ENCODE data around the gene AGL.
A peak's percentile ranks its signal among the peaks of the same experiment; 100 is the strongest.
"Not testable (repeated sequence)": the region's sequence is repeated elsewhere in the genome, so short reads cannot be mapped to it uniquely, and the experiment has no call there.

Gene AGL

DNA sequence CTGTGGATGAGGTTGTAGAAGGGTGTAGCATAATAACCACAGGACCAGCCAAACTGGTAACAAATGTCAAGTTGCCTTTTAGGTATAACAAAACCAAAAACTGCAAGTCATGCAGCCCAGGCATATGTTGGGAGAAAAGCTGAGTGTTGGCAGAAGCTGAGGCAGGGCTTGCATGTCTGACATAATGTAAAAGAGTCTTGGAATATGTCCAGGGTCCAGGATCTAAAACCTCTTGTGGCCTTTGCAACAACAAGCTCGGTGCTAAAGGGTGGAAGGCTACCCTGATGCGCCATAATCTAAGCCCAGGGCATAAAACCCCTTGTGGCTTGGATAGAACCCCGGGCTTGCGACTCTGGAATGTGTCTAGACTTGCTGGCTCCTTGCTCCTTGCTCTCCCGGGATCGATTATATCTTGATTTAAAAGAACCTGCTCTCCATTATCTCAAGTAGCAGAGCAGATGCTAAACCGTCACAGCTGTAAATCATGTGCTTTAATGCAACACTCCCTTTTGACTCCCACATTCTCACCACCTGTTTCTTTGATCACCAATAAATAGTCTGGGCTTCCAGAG, 93.1 kb downstream of the AGL start:
- DNase-seq (ENCODE audit: low spot score), result peak; percentile 36

DNA sequence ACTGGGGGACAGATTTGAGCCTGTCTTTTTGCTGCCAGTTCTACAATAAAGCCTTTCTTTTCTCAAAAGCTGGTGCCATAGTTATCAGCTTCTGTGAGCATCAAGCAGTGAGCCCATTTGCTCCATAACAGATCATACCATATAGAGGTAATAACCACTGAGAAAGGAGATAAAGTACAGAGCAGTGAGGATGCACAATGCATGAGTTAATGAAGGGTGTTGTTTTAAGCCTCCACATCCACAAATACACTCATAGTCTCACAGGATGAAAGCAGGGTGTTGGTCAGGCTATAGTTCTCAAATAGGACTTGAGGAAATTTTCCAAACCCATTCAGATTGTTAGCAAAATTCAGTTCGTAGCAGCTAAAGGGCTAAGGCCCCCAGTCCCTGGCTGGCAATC, 94.0 kb downstream of the AGL start:
- DNase-seq (ENCODE audit: low spot score), result no peak

DNA sequence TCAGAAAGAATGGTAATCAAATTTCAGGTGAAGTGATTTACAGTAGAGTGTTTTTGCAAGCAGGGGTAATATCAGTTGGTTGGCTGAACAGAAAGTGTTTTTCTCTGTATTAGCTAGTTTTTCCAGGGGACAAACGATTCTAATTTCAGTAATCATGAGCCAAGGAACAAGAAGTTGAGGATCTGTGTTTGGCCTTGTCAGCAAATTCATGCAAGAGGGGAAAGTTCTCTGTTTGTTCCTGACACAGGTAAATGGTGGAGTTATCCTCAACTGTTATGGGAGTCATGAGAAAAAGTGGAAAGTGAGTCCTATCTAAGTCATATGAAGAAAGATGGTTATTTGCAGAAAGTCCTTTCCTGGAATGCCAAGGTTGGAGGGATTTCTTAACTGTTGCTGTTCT, 95.0 kb downstream of the AGL start:
- DNase-seq (ENCODE audit: low spot score), result no peak

DNA sequence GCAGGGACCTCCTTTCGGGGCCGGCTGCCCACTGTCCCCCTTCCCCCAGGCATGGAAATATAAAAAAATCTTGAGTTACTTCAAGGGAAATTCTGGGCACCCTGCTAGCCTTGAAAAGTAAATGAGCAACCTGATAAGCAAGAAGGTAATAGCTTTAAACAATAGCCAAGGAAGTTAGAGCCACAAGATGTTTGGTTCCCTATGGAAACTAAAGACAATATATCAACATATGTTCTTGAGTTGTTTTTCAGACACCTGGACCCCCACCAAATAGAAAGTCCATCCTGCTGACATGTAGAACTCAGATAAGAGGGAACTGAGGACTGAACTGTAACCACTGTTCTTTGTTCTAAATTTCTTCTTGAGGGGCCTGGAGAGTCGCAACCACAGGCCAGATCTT, 100.3 kb downstream of the AGL start:
- DNase-seq (ENCODE audit: low spot score), result no peak

DNA sequence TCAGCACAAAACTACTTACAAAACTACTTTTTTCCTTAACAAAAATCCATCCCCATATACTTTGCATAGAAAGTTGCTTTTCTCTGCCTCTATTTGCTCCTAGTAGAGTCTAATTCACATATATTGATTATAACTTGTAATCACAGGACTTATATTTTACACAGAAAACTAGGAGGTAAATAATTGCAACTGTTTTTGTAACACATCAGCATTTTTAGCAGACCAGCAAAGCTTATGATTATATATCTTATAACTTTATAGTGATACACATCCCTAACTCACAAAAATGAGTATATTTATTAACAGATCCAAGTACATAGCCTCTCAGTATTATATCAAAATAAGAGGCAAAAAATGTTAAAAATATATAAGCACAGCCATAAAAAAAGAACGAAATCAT, 102.4 kb downstream of the AGL start:
- no peak for DNase-seq (ENCODE audit: low spot score)

DNA sequence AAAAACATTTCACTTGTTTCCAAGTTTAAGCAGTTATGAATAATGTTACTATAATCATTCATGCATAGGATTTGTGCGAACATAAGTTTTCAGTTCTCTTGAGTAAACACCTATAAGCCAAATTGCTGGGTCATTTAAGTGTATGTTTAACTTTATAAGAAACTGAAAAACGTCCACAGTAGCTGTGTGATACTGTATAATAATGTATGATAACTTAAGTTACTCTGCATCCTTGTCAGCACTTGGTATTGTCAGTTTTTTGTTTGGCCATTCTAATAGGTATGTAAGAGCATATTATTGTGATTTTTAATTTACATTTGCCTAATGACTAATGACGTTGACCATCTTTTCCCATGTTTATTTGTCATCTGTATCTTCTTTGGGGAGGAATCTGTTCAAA, 105.2 kb downstream of the AGL start:
- no peak for DNase-seq (ENCODE audit: low spot score)

DNA sequence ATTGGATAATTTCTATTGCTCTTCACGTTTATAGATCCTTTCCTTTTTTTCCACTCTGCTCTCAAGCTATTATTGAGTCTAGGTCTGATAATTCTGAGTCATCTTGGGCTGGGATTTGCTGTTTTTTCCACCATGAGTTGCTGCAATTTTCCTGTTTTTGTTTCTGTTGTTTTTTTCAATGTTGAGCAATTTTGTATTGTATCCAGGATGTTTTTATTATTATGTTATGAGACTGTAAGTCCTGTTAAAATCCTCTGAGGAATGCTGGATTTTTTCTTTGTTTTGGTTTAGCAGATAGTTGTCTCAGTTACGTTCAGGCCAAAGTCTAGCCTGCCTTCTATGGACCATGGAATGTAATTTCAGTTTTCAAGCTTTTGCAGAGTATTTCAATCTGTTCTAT, 106.6 kb downstream of the AGL start:
- peak; percentile 73 for DNase-seq (ENCODE audit: low spot score)

DNA sequence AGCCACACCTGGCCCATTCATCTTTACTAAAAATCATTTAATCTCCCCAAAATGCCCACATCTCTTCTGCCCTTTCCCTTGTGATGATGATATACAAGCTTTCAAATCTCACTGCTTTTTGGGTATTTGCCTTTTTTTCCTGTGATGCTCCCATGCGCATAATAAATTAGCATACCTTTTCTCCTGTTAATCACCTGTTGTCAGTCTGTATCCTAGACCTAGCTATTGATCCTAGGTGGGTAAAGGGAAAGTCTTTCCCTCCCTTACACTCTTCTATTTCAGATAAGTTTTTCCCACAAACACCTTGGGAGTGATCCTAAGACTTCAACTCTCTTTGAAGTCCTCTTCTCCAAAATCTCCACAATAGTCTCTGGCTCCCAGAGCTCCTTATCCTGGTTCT, 107.7 kb downstream of the AGL start:
- DNase-seq (ENCODE audit: low spot score), result no peak

DNA sequence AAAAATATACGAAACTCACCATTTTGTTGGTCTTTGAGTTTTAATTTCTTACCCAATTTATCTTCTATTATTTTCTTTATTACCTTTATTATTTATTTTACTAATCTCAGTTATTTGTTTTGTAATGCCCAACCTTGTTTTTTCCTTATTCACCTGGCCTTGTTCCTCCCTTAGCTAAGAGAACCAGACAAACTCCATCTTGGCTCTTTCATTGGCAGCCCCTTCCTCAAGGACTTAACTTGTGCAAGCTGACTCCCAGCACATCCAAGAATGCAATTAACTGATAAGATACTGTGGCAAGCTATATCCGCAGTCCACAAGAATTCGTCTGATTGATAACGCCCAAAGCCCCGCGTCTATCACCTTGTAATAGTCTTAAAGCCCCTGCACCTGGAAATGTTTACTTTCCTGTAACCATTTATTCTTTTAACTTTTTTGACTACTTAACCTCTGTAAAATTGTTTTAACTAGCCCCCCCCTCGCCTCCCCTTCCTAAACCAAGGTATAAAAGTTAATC, 109.1 kb downstream of the AGL start:
- not testable (repeated sequence) for DNase-seq (ENCODE audit: low spot score)

DNA sequence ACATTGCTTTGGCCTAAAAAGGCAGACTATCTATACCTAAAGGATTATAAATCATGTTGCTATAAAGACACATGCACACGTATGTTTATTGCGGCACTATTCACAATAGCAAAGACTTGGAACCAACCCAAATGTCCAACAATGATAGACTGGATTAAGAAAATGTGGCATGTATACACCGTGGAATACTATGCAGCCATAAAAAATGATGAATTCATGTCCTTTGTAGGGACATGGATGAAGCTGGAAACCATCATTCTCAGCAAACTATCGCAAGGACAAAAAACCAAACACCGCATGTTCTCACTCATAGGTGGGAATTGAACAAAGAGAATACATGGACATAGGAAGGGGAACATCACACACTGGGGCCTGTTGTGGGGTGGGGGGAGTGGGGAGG, 110.1 kb downstream of the AGL start:
- DNase-seq (ENCODE audit: low spot score), result not testable (repeated sequence)

DNA sequence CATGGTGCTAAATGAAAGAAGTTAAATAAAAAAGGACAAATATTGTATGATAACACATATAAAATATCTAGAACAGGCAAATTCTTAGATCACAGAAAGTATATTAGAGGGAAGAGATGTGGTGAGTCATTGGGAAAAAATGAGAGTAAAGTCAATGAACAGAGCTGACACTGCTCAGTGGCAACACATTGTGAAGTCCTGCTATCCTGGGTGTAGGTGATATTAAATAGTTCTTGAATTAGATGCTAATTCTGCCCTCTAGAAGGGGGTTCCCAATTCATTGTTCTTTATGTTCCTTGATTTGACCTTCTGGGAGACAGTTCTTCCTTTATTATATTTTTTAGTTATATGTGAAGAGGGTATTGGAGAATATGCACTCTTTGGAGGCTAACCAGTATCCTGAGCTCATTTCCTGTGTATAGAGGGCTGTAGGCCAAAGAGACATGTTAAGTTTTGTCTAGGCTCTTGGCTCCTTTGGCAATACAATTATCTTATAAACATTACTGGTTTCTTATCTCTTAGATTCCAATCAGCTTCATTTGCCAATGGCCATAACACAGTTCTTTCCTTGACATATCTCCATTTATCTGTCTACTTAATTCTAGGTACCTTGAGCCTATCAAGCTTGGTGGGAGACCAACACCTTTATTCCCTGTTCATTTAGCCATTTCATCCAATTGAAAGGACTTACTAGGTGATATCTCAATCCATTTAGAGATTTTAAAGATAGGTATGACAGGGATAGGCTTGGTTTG, 113.1 kb downstream of the AGL start:
- DNase-seq (ENCODE audit: low spot score), result peak; percentile 57

DNA sequence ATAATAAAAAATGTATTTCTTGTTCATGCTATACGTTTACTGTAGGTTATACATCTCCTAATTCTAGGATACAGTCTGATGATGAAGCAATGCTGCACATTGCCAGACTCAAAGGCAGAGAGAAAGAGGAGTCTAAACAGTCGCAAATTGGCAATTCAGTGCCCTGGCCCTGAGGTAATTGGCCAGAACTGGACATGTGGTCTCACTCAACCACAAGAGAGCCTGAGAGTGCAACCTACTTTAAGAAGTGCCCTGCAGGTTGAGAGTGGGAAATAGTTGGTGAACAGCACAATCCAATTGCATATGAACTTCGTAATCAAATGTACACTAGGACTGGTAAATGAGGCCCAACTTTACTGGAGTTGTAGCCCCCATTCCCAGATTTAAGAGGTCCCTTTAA, 114.6 kb downstream of the AGL start:
- DNase-seq (ENCODE audit: low spot score), result no peak

DNA sequence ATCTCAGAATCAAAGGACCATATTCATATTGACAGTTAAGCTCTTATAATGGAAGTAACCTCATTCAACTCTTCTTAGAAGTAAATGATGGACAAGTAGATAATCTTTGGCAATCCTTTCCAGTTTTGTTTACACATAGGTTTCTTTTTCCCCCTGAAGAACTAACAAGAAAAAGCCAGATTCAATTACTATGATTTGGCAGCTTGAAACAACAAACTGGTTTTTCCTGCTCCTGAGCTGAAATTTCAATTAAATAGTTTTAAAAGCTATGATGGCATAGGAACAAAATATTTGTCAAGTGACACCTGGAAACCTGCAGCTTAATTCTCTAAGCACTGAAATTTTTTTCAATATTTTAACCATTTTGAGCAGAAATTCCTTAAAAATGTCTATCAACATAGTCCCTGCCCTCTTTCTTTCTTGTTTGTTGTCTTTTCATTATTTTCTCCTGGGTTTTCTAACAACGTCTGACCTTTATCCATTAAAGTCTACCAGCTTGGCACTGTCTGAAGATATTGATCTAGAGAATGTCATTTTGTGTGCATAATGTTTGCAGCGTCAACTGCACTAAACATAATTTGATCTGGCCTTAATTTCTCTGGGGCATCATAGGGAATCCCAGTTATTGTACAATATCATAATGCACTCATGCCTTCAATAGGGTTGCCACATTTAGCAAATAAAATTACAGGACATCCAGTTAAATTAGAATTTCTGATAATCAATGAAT, 115.7 kb downstream of the AGL start:
- no peak for DNase-seq (ENCODE audit: low spot score)

DNA sequence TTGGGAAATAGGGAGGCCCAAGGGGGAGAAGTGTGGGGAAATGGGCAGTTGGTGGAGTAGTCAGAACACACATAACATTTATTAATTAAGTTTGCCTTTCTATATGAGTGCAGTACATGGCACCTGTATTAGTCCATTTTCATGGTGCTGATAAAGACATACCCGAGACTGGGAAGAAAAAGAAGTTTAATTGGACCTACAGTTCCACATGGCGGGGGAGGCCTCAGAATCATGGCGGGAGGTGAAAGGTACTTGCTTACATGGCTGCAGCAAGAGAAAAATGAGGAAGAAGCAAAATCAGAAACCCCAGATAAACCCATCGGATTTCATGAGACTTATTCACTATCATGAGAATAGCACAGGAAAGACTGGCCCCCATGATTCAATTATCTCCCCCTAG, 118.1 kb downstream of the AGL start:
- no peak for DNase-seq (ENCODE audit: low spot score)

DNA sequence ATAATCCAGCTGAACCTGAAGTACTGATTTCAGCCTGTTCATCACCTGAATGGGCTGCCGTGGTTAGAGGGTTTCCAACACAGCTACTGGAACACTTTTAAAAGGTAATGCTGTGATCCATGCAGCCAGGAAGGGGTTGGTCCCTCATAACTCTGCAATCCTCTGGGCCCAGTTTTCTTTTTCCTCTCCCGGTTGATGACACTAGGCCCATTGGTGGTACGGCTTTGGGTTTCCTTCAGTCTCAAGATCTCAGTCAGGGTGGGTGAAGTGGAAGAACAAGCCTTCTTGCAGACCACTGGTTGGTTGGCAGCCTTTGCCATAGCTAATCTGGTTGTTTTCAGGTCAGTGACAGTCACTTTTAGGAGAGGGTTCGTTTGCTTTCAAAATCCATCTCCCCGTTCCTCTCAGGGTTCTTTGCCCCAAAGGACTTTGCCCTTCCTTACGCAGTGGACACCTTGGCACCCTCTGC, 119.1 kb downstream of the AGL start:
- DNase-seq (ENCODE audit: low spot score), result no peak

DNA sequence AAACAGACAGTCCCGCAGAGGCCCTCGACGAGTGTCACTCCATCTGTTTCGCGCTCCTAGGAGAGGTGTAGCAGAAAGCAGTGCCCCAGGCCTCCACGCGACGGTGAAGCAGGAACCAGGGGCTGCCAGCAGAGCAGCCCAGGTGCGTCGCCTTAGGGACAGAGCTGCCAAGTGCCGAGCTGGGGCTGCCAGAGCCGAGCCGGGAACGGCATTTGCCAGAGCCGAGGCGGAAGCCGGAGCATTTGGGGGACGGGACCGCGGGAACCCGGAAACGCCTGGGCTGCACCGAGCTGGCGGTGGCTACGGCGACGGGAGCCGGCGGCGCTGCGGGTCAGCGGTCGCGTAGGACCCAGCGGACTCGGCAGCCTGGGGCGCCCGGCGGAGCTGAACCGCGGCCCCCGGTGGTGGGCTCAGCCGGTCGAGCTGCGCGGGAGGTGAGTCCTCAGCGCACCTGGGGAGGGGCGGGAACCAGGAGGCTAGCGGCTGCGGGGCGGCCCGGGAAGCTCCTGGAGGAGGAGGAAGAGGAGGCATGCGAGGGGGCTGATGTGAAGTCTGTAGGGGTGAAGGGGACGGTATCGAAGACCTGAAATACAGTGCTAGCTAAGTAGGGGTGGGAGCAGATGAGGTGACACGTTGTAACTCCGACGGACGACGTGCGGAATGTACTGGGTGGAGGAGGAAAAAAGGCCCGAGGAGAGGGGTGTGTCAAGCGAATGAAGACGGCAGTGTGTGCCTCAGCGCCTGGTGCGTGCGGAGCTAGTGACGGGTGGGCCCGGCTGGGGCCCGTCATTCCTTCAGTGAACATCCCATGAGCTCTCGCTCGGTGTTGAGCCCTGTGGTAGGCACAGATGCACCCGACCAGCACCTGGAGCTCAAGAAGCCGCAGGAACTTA, 119.8 kb downstream of the AGL start, which contains the start of gene SLC35A3:
Gene SLC35A3 (plus strand): TSS at position 268 of the 893 bp plus-strand sequence. CDS start 23,559 bp downstream, outside the sequence.
- DNase-seq (ENCODE audit: low spot score), result peak; percentile 92

DNA sequence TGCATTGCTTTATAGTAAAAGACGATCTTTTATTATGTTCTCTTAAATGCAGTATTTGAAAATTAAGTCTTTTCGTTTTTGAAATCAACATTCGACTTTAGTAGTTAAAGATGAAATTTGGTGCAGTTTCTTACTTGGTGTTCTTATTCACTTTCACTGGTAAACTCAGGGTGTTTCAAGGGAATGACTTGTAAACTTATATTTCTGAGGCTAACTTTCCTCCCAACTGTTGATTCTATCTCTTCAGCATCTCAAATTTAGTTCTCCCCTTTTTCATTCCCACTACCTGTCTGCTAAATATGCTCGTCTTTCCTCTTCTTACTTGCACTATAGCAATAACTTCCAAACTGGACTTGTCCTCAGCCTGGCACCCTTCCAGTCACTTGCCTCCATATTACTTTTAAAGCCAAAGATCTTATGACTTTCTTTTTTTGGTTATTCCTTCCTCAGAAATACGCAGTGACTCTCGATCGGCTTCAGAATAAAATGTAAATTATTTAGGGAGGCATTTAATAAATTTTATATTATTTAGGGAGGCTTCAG, 120.6 kb downstream of the AGL start:
- DNase-seq (ENCODE audit: low spot score), result peak; percentile 5

DNA sequence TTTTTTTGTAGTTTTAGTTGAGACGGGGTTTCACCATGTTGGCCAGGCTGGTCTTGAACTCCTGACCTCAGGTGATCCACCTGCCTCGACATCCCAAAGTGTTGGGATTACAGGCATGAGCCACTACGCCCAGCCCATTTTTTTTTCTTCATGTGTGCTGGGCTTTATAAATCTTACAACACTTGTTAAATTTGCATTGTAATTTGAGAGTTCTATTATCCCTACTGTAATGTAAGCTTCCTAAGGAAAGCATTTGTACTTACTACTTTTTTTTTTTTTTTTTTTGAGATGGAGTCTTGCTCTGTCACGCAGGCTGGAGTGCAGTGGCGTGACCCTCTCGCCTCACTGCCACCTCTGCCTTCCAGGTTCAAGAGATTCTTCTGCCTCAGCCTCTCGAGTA, 121.9 kb downstream of the AGL start:
- not testable (repeated sequence) for DNase-seq (ENCODE audit: low spot score)
